Measurements from ENCODE around the gene AKAP14. TPM values are rescaled to one million over a fixed set of nuclear protein-coding genes. Genes with fewer than 3 reads are reported as not detected.

Gene AKAP14
- total RNA-seq, 4 donors from 2014 or later, result not detected

GRCh38 chrX:119878740-119879139 is 17.0 kb upstream of the AKAP14 start:
- TF ChIP-seq CTCF (IDR thresholded peaks at IDR 0.05; ENCODE audit: low read depth), result no peak

GRCh38 chrX:119880076-119880475 is 15.6 kb upstream of the AKAP14 start:
- no peak for TF ChIP-seq CTCF (IDR thresholded peaks at IDR 0.05; ENCODE audit: low read depth)

- no peak for TF ChIP-seq CTCF (IDR thresholded peaks at IDR 0.05; ENCODE audit: low read depth)
Observed at GRCh38 chrX:119880552-119881437, 14.9 kb upstream of the AKAP14 start.

GRCh38 chrX:119885554-119886428 is 9.9 kb upstream of the AKAP14 start:
- TF ChIP-seq CTCF (IDR thresholded peaks at IDR 0.05; ENCODE audit: low read depth), result no peak

- no peak for TF ChIP-seq CTCF (IDR thresholded peaks at IDR 0.05; ENCODE audit: low read depth)
Observed at GRCh38 chrX:119887721-119888425, 7.8 kb upstream of the AKAP14 start.

GRCh38 chrX:119899125-119899524 is 3.4 kb downstream of the AKAP14 start:
- TF ChIP-seq CTCF (IDR thresholded peaks at IDR 0.05; ENCODE audit: low read depth), result no peak
